ENCODE measurements around the gene CAP2. TPM values are rescaled to one million over a fixed set of nuclear protein-coding genes. Genes with fewer than 3 reads are reported as not detected.

The CAP2 gene
- total RNA-seq, 4 donors from 2014 or later, result 1.4 to 2.9 (median 2.2) TPM

DNA sequence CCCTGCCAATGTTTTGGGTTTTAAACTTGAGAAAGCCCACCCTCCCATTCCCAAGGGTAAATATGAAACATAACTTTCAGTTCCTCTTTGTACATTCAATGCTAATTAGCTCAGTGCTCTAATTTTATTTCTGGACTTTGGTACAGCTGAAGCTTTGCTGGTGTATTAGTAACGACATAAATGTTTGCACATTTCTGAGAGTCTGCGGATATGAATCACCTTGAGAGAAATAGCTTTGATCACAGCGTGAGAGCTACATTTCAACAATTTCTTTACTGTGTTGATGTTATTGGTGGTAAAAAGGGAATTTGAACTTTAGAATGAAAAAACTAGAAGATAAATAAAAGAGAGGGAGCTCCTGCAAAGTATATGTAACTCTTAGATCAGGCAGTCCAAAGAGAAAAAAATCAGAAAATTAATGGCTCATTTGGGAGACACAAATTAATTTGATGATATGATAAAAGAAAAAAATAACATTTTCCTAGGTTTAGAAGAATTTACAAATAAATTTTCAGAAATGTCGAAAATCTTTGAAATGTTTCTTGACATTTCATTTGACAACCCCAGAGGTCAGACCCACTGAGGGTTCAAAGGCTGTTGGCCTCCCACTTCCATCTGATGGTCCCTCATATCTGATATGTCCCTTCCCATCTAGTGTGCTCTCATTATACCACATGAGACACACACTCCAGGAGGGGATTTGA lies 38.5 kb upstream of the CAP2 start:
- no peak for DNase-seq (ENCODE audit: low spot score in 2 of 2)
- H3K36me3 ChIP-seq, result no peaks in the 10 kb centered on the region
- no peak overlapping the region for H3K4me3 ChIP-seq
- H3K27me3 ChIP-seq, result no peaks in the 10 kb centered on the region
- H3K9me3 ChIP-seq, result no peaks in the 10 kb centered on the region
- H3K27ac ChIP-seq, result no peak overlapping the region
- TF ChIP-seq EP300 (IDR thresholded peaks at IDR 0.05), result no peak
- TF ChIP-seq, protein P1, sequence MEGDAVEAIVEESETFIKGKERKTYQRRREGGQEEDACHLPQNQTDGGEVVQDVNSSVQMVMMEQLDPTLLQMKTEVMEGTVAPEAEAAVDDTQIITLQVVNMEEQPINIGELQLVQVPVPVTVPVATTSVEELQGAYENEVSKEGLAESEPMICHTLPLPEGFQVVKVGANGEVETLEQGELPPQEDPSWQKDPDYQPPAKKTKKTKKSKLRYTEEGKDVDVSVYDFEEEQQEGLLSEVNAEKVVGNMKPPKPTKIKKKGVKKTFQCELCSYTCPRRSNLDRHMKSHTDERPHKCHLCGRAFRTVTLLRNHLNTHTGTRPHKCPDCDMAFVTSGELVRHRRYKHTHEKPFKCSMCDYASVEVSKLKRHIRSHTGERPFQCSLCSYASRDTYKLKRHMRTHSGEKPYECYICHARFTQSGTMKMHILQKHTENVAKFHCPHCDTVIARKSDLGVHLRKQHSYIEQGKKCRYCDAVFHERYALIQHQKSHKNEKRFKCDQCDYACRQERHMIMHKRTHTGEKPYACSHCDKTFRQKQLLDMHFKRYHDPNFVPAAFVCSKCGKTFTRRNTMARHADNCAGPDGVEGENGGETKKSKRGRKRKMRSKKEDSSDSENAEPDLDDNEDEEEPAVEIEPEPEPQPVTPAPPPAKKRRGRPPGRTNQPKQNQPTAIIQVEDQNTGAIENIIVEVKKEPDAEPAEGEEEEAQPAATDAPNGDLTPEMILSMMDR (IDR thresholded peaks at IDR 0.05), result no peak
- TF ChIP-seq POLR2AphosphoS5 (IDR thresholded peaks at IDR 0.05), result no peak
- WGBS, result 69% methylated on average over 4 of the region's 4 CpGs
- no peaks in the 10 kb centered on the region for H3K4me1 ChIP-seq

DNA sequence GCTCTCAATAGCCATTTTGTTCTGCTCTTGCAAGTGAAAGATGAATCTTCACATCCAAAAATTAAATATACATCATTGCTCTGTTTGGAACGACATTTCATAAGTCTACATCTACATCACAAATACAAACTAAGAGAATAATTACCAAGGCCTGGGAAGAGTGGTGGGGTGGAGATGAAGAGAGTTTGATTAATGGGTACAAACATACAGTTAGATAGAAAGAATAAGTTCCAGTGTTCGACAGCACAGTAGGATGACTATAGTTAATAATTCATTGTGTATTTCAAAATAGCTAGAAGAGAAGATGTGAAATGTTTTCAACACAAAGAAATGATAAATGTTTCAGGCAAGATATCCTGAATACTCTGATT lies 38.0 kb upstream of the CAP2 start:
- DNase-seq (ENCODE audit: low spot score in 2 of 2), result no peak

DNA sequence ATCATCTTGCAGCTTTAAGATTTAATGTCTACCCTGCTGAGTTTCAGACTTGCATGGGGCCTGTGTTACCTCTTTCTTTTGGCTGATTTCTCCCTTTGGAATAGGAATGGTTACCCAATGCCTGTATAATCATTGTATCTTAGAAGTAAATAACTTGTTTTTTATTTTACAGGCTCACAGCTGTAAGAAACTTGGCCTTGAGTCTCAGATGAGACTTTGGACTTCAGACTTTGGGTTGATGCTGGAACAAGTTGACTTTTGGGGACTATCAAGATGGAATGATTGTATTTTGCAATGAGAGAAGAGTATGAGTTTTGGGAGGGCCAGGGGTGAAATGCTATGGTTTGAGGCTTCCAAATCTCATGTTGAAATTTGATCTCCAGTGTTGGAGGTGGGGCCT lies 34.9 kb upstream of the CAP2 start:
- Histone ChIP-seq H3K4me1 (no peaks in the 10 kb centered on the region), H3K27me3 (no peaks in the 10 kb centered on the region), H3K27ac (no peak overlapping the region), H3K4me3 (no peak overlapping the region), H3K9me3 (no peaks in the 10 kb centered on the region), H3K36me3 (no peaks in the 10 kb centered on the region)
- no peak for TF ChIP-seq EP300 (IDR thresholded peaks at IDR 0.05)
- TF ChIP-seq, protein P1 (IDR thresholded peaks at IDR 0.05), result no peak
- no peak for TF ChIP-seq POLR2AphosphoS5 (IDR thresholded peaks at IDR 0.05)
- no peak for TF ChIP-seq POLR2A (IDR thresholded peaks at IDR 0.05)
- no peak for DNase-seq (ENCODE audit: low spot score in 2 of 2)

More for the DNA sequence above, 38.0 kb upstream of the CAP2 start:
- Histone ChIP-seq H3K27ac (no peak overlapping the region), H3K9me3 (no peaks in the 10 kb centered on the region), H3K4me3 (no peak overlapping the region), H3K27me3 (no peaks in the 10 kb centered on the region), H3K36me3 (no peaks in the 10 kb centered on the region), H3K4me1 (no peaks in the 10 kb centered on the region)
- no peak for TF ChIP-seq POLR2AphosphoS5 (IDR thresholded peaks at IDR 0.05)
- TF ChIP-seq POLR2A (IDR thresholded peaks at IDR 0.05), result no peak
- TF ChIP-seq, protein P1 (IDR thresholded peaks at IDR 0.05), result no peak
- TF ChIP-seq EP300 (IDR thresholded peaks at IDR 0.05), result no peak
- WGBS, result 87% methylated on average over 2 of the region's 2 CpGs

DNA sequence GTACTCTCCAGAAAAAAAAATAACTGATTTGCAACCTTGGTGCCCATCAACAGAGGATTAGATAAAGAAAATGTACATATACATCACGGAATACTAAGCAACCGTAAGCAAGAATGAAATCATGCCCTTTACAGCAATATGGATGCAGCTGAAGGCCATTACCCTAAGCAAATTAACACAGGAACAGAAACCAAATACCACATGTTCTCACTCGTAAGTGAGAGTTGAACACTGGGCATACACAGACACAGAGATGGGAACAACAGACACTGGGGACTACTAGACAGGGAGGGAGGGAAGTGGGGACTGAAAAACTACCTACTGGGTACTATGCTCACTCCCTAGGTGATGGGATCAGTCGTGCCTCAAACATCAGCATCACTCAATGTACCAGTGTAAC lies 32.8 kb upstream of the CAP2 start:
- H3K27me3 ChIP-seq, result no peaks in the 10 kb centered on the region
- no peaks in the 10 kb centered on the region for H3K9me3 ChIP-seq
- TF ChIP-seq, protein P1 (IDR thresholded peaks at IDR 0.05), result no peak
- TF ChIP-seq EP300 (IDR thresholded peaks at IDR 0.05), result no peak
- no peak for TF ChIP-seq POLR2AphosphoS5 (IDR thresholded peaks at IDR 0.05)
- no peak for TF ChIP-seq POLR2A (IDR thresholded peaks at IDR 0.05)
- 65% methylated on average over 4 of the region's 4 CpGs for WGBS
- no peaks in the 10 kb centered on the region for H3K36me3 ChIP-seq
- DNase-seq (ENCODE audit: low spot score in 2 of 2), result no peak
- no peak overlapping the region for H3K4me3 ChIP-seq
- no peak overlapping the region for H3K27ac ChIP-seq
- H3K4me1 ChIP-seq, result no peaks in the 10 kb centered on the region

DNA sequence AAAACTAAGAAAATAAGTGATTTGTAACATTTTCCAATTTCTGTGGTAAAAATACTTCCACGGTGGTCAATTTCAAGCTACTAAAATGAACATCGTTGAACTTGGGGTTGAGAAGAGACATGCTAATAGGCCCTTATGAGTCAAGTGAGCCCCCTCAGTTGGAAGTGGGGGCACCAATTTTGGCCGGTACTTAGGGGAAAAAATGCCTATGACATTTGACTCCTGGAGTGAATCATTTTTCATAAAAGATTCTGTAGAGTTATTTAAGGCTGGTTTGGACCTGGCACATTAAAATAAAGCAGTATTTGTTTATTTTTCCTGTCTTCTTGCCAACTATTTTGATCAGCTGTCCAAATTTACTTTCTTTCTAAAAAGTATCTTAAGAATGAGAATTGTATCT lies 32.4 kb upstream of the CAP2 start:
- no peak overlapping the region for H3K4me3 ChIP-seq
- H3K36me3 ChIP-seq, result no peaks in the 10 kb centered on the region
- no peaks in the 10 kb centered on the region for H3K9me3 ChIP-seq
- TF ChIP-seq POLR2AphosphoS5 (IDR thresholded peaks at IDR 0.05) (no peak), EP300 (IDR thresholded peaks at IDR 0.05) (no peak)
- H3K27me3 ChIP-seq, result no peaks in the 10 kb centered on the region
- no peak for DNase-seq (ENCODE audit: low spot score in 2 of 2)
- 41% methylated on average over 3 of the region's 3 CpGs for WGBS
- no peak overlapping the region for H3K27ac ChIP-seq
- H3K4me1 ChIP-seq, result no peaks in the 10 kb centered on the region

DNA sequence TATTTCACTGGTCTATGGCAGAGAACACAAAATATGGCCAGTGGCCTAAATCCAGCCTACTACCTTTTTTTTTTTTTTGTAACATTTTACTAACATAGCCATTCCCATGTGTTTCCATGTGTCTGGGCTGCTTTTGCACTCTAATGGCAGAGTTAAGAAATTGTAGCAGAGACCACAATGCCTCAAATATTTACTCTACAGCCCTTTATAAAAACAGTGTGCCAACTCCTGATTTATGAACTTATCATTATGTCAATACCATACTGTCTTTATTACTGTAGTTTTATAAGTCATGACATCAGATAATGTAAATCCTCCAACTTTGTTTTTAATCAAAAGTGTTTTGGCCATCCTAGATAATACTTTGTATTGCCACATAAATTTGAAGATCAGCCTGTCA lies 27.4 kb upstream of the CAP2 start:
- TF ChIP-seq EP300 (IDR thresholded peaks at IDR 0.05) (no peak), POLR2AphosphoS5 (IDR thresholded peaks at IDR 0.05) (no peak), POLR2A (IDR thresholded peaks at IDR 0.05) (no peak)
- TF ChIP-seq, protein P1 (IDR thresholded peaks at IDR 0.05), result no peak
- H3K9me3 ChIP-seq, result no peaks in the 10 kb centered on the region
- no peaks in the 10 kb centered on the region for H3K27me3 ChIP-seq
- H3K4me3 ChIP-seq, result no peak overlapping the region
- DNase-seq (ENCODE audit: low spot score in 2 of 2), result no peak
- H3K4me1 ChIP-seq, result no peaks in the 10 kb centered on the region
- H3K27ac ChIP-seq, result no peak overlapping the region
- no peaks in the 10 kb centered on the region for H3K36me3 ChIP-seq

Data from suprapubic skin (tissue), 4 donors.